H1 (cell line): ENCODE measurements around the gene SOCS3. TPM values are rescaled to one million over a fixed set of nuclear protein-coding genes. Genes with fewer than 3 reads are reported as not detected.

Experiments
- CTCF ChIA-PET: fragments of 300-600 bp; sonication (Branson Sonifier 250); formaldehyde crosslinking; loops from one replicate; lab custom pipeline; 2021; ENCODE audit not compliant: partially characterized antibody; lab: Charles Lee
- POLR2A ChIA-PET: fragments of 300-600 bp; sonication (Branson Sonifier 250); formaldehyde crosslinking; loops from one replicate; lab custom pipeline; 2021; ENCODE audit warnings: inconsistent platforms; ENCODE audit not compliant: partially characterized antibody; lab: Charles Lee
- DNase-seq, 2 experiments: peaks; one replicate each; pipeline versions ENCODE4 v3.0.0 to v3.0.0-alpha.2; 2010 to 2022; ENCODE audit warnings: low spot score in 2 of 2, low read depth in 1 of 2, mixed read lengths in 1 of 2
- FAIRE-seq: peaks from 2 replicates; lab custom pipeline; 2011; peaks lifted over from hg19 to GRCh38; lab: Jason Lieb, UNC
- H2AFZ ChIP-seq: 2 replicates; pipeline ENCODE4 v1.8.1; 2012; ENCODE audit warnings: low read length, inconsistent platforms
- H2AK5ac ChIP-seq: 2 replicates; pipeline ENCODE4 v1.6.1; 2013; ENCODE audit warnings: low read depth, low read length
- H2BK120ac ChIP-seq: replicated peaks from 2 replicates; pipeline ENCODE3; 2013; ENCODE audit warnings: low read depth, low read length, inconsistent platforms
- H2BK12ac ChIP-seq: 2 replicates; pipeline ENCODE4 v1.6.1; 2013; ENCODE audit warnings: low read depth, low read length
- H2BK15ac ChIP-seq: 2 replicates; pipeline ENCODE4 v1.6.1; 2013; ENCODE audit warnings: low read length
- H2BK20ac ChIP-seq: 2 replicates; pipeline ENCODE4 v1.6.1; 2013; ENCODE audit warnings: low read length
- H2BK5ac ChIP-seq: 2 replicates; pipeline ENCODE4 v1.6.1; 2013; ENCODE audit warnings: low read depth, low read length
- H3K14ac ChIP-seq: 2 replicates; pipeline ENCODE4 v1.6.1; 2013; ENCODE audit warnings: inconsistent platforms; ENCODE audit not compliant: insufficient read length
- H3K18ac ChIP-seq: 2 replicates; pipeline ENCODE4 v1.6.1; 2013; ENCODE audit warnings: low read length; ENCODE audit errors: extremely low read depth
- H3K23ac ChIP-seq: 2 replicates; pipeline ENCODE4 v1.6.1; 2013; ENCODE audit warnings: inconsistent platforms; ENCODE audit not compliant: insufficient read length
- H3K23me2 ChIP-seq: 2 replicates; pipeline ENCODE4 v1.6.1; 2013; ENCODE audit warnings: low read depth, low read length
- H3K27ac ChIP-seq: 2 replicates; pipeline ENCODE4 v1.6.1; 2011; ENCODE audit warnings: low read depth, low read length, inconsistent platforms
- H3K27me3 ChIP-seq, 4 experiments: replicated peaks in 1 of 4; 1 replicate in 1 of 4; 2 replicates in 3 of 4; pipeline versions ENCODE4 v1.6.1 to v1.8.1; 2011 to 2013; ENCODE audit warnings: low read length in 3 of 4, mild to moderate bottlenecking in 3 of 4, inconsistent platforms in 2 of 4, mixed read lengths in 2 of 4, moderate library complexity in 1 of 4; ENCODE audit not compliant: control insufficient read depth in 3 of 4, insufficient read depth in 3 of 4; ENCODE audit errors: extremely low read depth in 1 of 4
- H3K36me3 ChIP-seq, 4 experiments: 2 replicates each; pipeline versions ENCODE4 v1.6.1 to v1.8.1; 2011 to 2013; ENCODE audit warnings: mild to moderate bottlenecking in 4 of 4, low read length in 3 of 4, moderate library complexity in 2 of 4, control low read depth in 1 of 4, inconsistent platforms in 1 of 4; ENCODE audit not compliant: insufficient read depth in 4 of 4, control insufficient read depth in 2 of 4
- H3K4ac ChIP-seq: replicated peaks from 2 replicates; pipeline ENCODE3; 2013; ENCODE audit warnings: low read length, low read depth, mixed read lengths, inconsistent platforms; ENCODE audit not compliant: insufficient read length
- H3K4me1 ChIP-seq, 4 experiments: replicated peaks in 1 of 4; 1 replicate in 1 of 4; 2 replicates in 3 of 4; pipeline versions ENCODE4 v1.6.1 to v1.8.1; 2011 to 2013; ENCODE audit warnings: low read length in 3 of 4, inconsistent platforms in 2 of 4, mixed read lengths in 1 of 4; ENCODE audit not compliant: insufficient read depth in 4 of 4, control insufficient read depth in 3 of 4
- H3K4me2 ChIP-seq, 2 experiments: 2 replicates each; pipeline versions ENCODE4 v1.6.1 to v1.8.1; 2011 to 2013; ENCODE audit warnings: low read depth in 2 of 2, low read length in 2 of 2, control low read depth in 1 of 2, inconsistent platforms in 1 of 2, mild to moderate bottlenecking in 1 of 2; ENCODE audit not compliant: insufficient read depth in 1 of 2
- H3K4me3 ChIP-seq, 4 experiments: fragments of 200-600, 300-600 bp in 1 of 4; sonication (generic), shearing (Covaris generic), sonication (Bioruptor Twin) in 1 of 4; 2 replicates each; pipeline versions ENCODE4 v1.5.1 to v1.8.1; 2011 to 2016; ENCODE audit warnings: low read length in 4 of 4, low read depth in 3 of 4, control low read depth in 2 of 4, inconsistent platforms in 2 of 4, mild to moderate bottlenecking in 2 of 4, mixed read lengths in 1 of 4, moderate library complexity in 1 of 4; ENCODE audit not compliant: insufficient read depth in 2 of 4; ENCODE audit errors: extremely low read depth in 1 of 4
- H3K56ac ChIP-seq: replicated peaks from 2 replicates; pipeline ENCODE3; 2013; ENCODE audit warnings: low read depth, mild to moderate bottlenecking, mixed read lengths, low read length, inconsistent platforms; ENCODE audit not compliant: insufficient read length
- H3K79me1 ChIP-seq: 2 replicates; pipeline ENCODE4 v1.6.1; 2013; ENCODE audit warnings: low read depth, low read length, control low read depth
- H3K79me2 ChIP-seq, 2 experiments: 2 replicates each; pipeline versions ENCODE4 v1.6.1 to v1.8.1; 2012 to 2013; ENCODE audit warnings: low read length in 2 of 2, mild to moderate bottlenecking in 2 of 2, inconsistent platforms in 1 of 2; ENCODE audit not compliant: insufficient read depth in 2 of 2, control insufficient read depth in 1 of 2
- H3K9ac ChIP-seq, 4 experiments: replicated peaks in 1 of 4; 1 replicate in 1 of 4; 2 replicates in 3 of 4; pipeline versions ENCODE4 v1.6.1 to v1.8.1; 2011 to 2013; ENCODE audit warnings: low read depth in 3 of 4, low read length in 3 of 4, control low read depth in 2 of 4, mild to moderate bottlenecking in 2 of 4, moderate library complexity in 2 of 4, inconsistent platforms in 1 of 4; ENCODE audit errors: extremely low read depth in 1 of 4
- H3K9me3 ChIP-seq, 2 experiments: 2 replicates each; pipeline versions ENCODE4 v1.6.1 to v1.8.1; 2012 to 2013; ENCODE audit warnings: mild to moderate bottlenecking in 2 of 2, moderate library complexity in 2 of 2, control low read depth in 1 of 2, inconsistent platforms in 1 of 2, low read depth in 1 of 2, low read length in 1 of 2, mixed read lengths in 1 of 2; ENCODE audit not compliant: insufficient read depth in 2 of 2
- H4K20me1 ChIP-seq, 2 experiments: replicated peaks in 1 of 2; 2 replicates each; pipeline versions ENCODE3 to v1.8.1; 2011 to 2013; ENCODE audit warnings: inconsistent platforms in 2 of 2, low read length in 2 of 2, mild to moderate bottlenecking in 1 of 2; ENCODE audit not compliant: insufficient read depth in 2 of 2, control insufficient read depth in 1 of 2
- H4K5ac ChIP-seq: 2 replicates; pipeline ENCODE4 v1.6.1; 2013; ENCODE audit warnings: low read length, low read depth, mixed read lengths, inconsistent platforms; ENCODE audit not compliant: insufficient read length
- H4K8ac ChIP-seq: 2 replicates; pipeline ENCODE4 v1.8.0; 2013; ENCODE audit warnings: mild to moderate bottlenecking, moderate library complexity, low read length, inconsistent platforms; ENCODE audit not compliant: insufficient read depth; ENCODE audit errors: extremely low read depth
- H4K91ac ChIP-seq: replicated peaks from 2 replicates; pipeline ENCODE3; 2013; ENCODE audit warnings: low read length, mixed read lengths, inconsistent platforms; ENCODE audit not compliant: insufficient read length
- ATF2 ChIP-seq: IDR thresholded peaks from 2 replicates; pipeline ENCODE4 v1.6.1; 2012; ENCODE audit warnings: low read length, inconsistent platforms
- CREB1 ChIP-seq: IDR thresholded peaks from 2 replicates; pipeline ENCODE4 v1.6.1; 2012; ENCODE audit warnings: inconsistent platforms
- HDAC6 ChIP-seq: IDR thresholded peaks from one replicate; pipeline ENCODE4 v1.7.1; 2012; ENCODE audit warnings: low read depth, mild to moderate bottlenecking, inconsistent platforms, low read length, moderate library complexity
- PHF8 ChIP-seq: fragments of 200-600 bp; sonication (generic); conservative IDR thresholded peaks from 2 replicates; pipeline ENCODE4 v1.7.1; 2012; ENCODE audit warnings: low read depth, mild to moderate bottlenecking, inconsistent platforms, low read length, moderate library complexity
- RXRA ChIP-seq: IDR thresholded peaks from 2 replicates; pipeline ENCODE4 v1.6.1; 2011; ENCODE audit warnings: low read depth, mild to moderate bottlenecking, low read length, moderate library complexity; ENCODE audit not compliant: insufficient read depth
- SP1 ChIP-seq: IDR thresholded peaks from 2 replicates; pipeline ENCODE4 v1.6.1; 2011; ENCODE audit warnings: low read depth, low read length
- SUZ12 ChIP-seq: fragments of 200-600 bp; sonication (generic); IDR thresholded peaks from 2 replicates; pipeline ENCODE4 v1.6.1; 2012; ENCODE audit warnings: mild to moderate bottlenecking, inconsistent platforms, low read length, moderate library complexity, mixed read lengths
- WGBS, 2 experiments: shearing (Covaris generic) in 1 of 2; methylation state at CpG; one replicate each; pipeline versions ENCODE4 v1.1.6 to v1.1.7; 2013 to 2015; ENCODE audit warnings: low lambda C conversion rate in 2 of 2, mixed read lengths in 2 of 2, inconsistent platforms in 1 of 2, low coverage in 1 of 2, missing lambda C conversion rate in 1 of 2; ENCODE audit not compliant: insufficient replicate concordance in 2 of 2, insufficient coverage in 1 of 2, insufficient read length in 1 of 2; ENCODE audit errors: extremely low coverage in 1 of 2, missing lambda C conversion rate in 1 of 2; 5-methylcytosine and 5-hydroxymethylcytosine counted together
- polyA plus RNA-seq, 7 experiments: library from polyadenylated mRNA; depleted of rRNA in 3 of 7; stranded (reverse) in 5 of 7; unstranded in 2 of 7; fragments of >200 nt in 5 of 7; fragments of 200-250 nt in 2 of 7; gene quantifications; 1 replicate in 5 of 7; 2 replicates in 1 of 7; 4 replicates in 1 of 7; pipeline versions ENCODE4 v1.2.1 to v1.2.3, GENCODE V29; 2011 to 2013; ENCODE audit warnings: missing spikeins in 2 of 7, mixed read lengths in 2 of 7
- total RNA-seq: library from RNA; stranded (reverse); fragmentation: NEBNext Ultra II Directional; extraction: Animal tissue kit (Norgen Biotek cat#: 25700); gene quantifications from 2 replicates; pipeline ENCODE4 v1.2.1, GENCODE V29; 2021
- TF ChIP-seq, protein P1 (sequence below): IDR thresholded peaks from 2 replicates; pipeline ENCODE4 v1.6.1; 2011; ENCODE audit warnings: low read length, improper control_type of control experiment

Gene SOCS3
- total and polyA plus RNA-seq, 2 of the 8 experiments (the other 6 are each of a cell fraction or from before 2014, with no cell fraction given): 10.1 to 47.9 TPM

GRCh38 chr17:78364436-78365281, 4.8 kb upstream of the SOCS3 start:
- H3K27me3 ChIP-seq: no peaks in the 10 kb centered on the region
- DNase-seq (no peak), FAIRE-seq (no peak)
- WGBS, 2 experiments: 68% methylated on average over 26 of the region's 26 CpGs; no CpG with 5 or more reads in 1 of the 2 experiments
- peak overlapping the region; percentile 60 to 61 for H3K4me2 ChIP-seq
- no peaks in the 10 kb centered on the region for H3K9me3 ChIP-seq
- no peak overlapping the region for H2AFZ ChIP-seq
- H3K4me3 ChIP-seq: peak overlapping the region in 3 of 4 experiments; percentile 1 to 31 (median 10); a peak in 2 of 8 replicates
- peak overlapping the region; percentile 92; the same call in 1 of the 2 replicates for H2BK15ac ChIP-seq
- H4K8ac ChIP-seq: peak overlapping the region; percentile 83
- ChIA-PET CTCF (interaction anchor here (0.6 to 20.5 kb wide), 8 partner anchors 17 to 90 kb away, joined by 3 to 257 read pairs (median 3); no protein-coding TSS in a partner anchor), POLR2A (interaction anchor here (0.6 to 2.6 kb wide), 12 partner anchors 24 to 96 kb away, joined by 3 to 7 read pairs (median 4); no protein-coding TSS in a partner anchor)
- no peak overlapping the region for H3K14ac ChIP-seq
- H3K27ac ChIP-seq: peak overlapping the region; percentile 63; the same call in 1 of the 2 replicates
- H3K18ac ChIP-seq: peak overlapping the region; percentile 96
- H3K79me1 ChIP-seq: no peaks in the 10 kb centered on the region
- no peak overlapping the region for H3K23ac ChIP-seq
- peak overlapping the region; percentile 49 for H4K5ac ChIP-seq
- no peaks in the 10 kb centered on the region for H3K36me3 ChIP-seq
- peak overlapping the region; percentile 100 for H2BK12ac ChIP-seq
- H4K91ac ChIP-seq: peak overlapping the region; percentile 63
- H2BK5ac ChIP-seq: peak overlapping the region; percentile 99
- peaks cover 5% of the 10 kb centered on the region for H3K23me2 ChIP-seq
- H3K56ac ChIP-seq: peak overlapping the region; percentile 7
- no peaks in the 10 kb centered on the region for H3K79me2 ChIP-seq
- H3K9ac ChIP-seq: no peak overlapping the region; a peak in 1 of 7 replicates
- H2AK5ac ChIP-seq: peak overlapping the region; percentile 91
- peaks cover 18 to 53% (median 43%) of the 10 kb centered on the region in 4 experiments for H3K4me1 ChIP-seq
- H2BK120ac ChIP-seq: peak overlapping the region; percentile 84
- peak overlapping the region; percentile 100; the same call in 1 of the 2 replicates for H2BK20ac ChIP-seq
- no peaks in the 10 kb centered on the region for H4K20me1 ChIP-seq
- H3K4ac ChIP-seq: peak overlapping the region; percentile 63
- TF ChIP-seq SP1: no peak
- no peak for TF ChIP-seq HDAC6
- no peak for TF ChIP-seq PHF8
- TF ChIP-seq, protein P1, sequence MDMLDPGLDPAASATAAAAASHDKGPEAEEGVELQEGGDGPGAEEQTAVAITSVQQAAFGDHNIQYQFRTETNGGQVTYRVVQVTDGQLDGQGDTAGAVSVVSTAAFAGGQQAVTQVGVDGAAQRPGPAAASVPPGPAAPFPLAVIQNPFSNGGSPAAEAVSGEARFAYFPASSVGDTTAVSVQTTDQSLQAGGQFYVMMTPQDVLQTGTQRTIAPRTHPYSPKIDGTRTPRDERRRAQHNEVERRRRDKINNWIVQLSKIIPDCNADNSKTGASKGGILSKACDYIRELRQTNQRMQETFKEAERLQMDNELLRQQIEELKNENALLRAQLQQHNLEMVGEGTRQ: no peak
- no peak for TF ChIP-seq ATF2
- TF ChIP-seq SUZ12: no peak
- TF ChIP-seq RXRA: no peak
- TF ChIP-seq CREB1: no peak
